Coronary artery (tissue), 2 donors: ENCODE measurements around the gene TACC2.
A peak's percentile ranks its signal among the peaks of the same experiment; 100 is the strongest.
"Not testable (repeated sequence)": the region's sequence is repeated elsewhere in the genome, so short reads cannot be mapped to it uniquely, and the experiment has no call there.

Experiments
- DNase-seq: peaks from one replicate; pipeline ENCODE4 v3.0.0-alpha.2; 2017; ENCODE audit warnings: low spot score
- H3K27ac ChIP-seq, 2 donors: fragments of 200-600 bp; sonication (generic); one replicate each; pipeline ENCODE4 v1.5.1; 2016 to 2019
- H3K4me3 ChIP-seq: fragments of 200-600 bp; sonication (generic); 2 replicates; pipeline ENCODE4 v1.5.1; 2016; ENCODE audit warnings: mild to moderate bottlenecking, moderate library complexity
- TF ChIP-seq, protein P1 (sequence below): fragments of 200-600 bp; sonication (generic); IDR thresholded peaks from one replicate; pipeline ENCODE4 v1.5.1; 2019; ENCODE audit warnings: antibody characterized with exemption

TACC2 gene

DNA sequence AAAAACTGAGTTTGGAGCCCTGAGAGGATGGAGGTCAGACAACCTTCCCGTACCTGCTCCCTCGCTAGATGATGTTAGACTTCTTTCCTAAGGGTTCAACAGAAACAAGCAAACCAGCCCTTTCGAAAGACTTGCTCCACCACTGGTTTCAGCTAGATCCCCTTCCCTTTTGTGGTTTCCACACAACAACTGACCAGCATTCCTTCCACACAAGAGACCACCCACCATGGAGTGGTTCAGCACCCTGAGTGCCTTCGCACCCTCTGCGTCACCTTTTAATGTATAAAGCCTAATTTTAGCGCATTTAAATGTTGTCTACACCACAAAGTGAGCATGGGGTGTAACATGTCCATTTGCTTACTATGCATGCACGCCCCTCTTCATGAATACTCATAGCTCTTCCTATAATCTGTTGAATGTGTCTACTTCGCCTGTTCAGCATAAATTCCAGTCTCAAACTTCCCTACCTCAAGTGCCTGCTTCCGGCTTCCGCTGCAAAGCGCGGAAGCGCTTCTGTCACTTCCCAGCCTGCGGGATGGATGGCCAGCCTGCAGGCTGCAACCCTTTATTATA, 69.0 kb downstream of the TACC2 start:
- TF ChIP-seq, protein P1, sequence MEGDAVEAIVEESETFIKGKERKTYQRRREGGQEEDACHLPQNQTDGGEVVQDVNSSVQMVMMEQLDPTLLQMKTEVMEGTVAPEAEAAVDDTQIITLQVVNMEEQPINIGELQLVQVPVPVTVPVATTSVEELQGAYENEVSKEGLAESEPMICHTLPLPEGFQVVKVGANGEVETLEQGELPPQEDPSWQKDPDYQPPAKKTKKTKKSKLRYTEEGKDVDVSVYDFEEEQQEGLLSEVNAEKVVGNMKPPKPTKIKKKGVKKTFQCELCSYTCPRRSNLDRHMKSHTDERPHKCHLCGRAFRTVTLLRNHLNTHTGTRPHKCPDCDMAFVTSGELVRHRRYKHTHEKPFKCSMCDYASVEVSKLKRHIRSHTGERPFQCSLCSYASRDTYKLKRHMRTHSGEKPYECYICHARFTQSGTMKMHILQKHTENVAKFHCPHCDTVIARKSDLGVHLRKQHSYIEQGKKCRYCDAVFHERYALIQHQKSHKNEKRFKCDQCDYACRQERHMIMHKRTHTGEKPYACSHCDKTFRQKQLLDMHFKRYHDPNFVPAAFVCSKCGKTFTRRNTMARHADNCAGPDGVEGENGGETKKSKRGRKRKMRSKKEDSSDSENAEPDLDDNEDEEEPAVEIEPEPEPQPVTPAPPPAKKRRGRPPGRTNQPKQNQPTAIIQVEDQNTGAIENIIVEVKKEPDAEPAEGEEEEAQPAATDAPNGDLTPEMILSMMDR, result no peak
- H3K27ac ChIP-seq, result no peak overlapping the region

DNA sequence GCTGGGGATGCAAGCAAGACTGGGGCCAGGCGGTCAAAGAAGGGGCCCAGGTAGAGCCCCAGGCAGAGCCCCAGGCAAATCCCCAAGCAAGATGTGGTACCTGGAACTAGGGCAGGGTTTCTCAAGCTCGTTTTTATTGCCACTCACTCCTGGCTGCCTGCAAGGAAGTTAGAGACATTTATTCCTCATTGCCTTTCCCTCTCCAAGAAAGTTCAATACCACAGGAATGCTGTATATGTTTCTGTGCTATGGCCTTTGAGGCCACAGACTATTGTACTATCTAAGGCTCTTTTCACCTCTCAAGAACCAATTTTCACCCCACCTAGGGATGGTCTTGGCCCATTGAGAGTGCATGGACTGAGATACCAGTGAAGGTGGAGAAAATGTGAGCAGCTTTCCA, 71.3 kb downstream of the TACC2 start:
- no peak for DNase-seq
- TF ChIP-seq, protein P1, result no peak
- Histone ChIP-seq H3K4me3 (no peak overlapping the region), H3K27ac (no peak overlapping the region)

More for the DNA sequence above, 69.0 kb downstream of the TACC2 start:
- no peak overlapping the region for H3K4me3 ChIP-seq
- DNase-seq, result no peak

DNA sequence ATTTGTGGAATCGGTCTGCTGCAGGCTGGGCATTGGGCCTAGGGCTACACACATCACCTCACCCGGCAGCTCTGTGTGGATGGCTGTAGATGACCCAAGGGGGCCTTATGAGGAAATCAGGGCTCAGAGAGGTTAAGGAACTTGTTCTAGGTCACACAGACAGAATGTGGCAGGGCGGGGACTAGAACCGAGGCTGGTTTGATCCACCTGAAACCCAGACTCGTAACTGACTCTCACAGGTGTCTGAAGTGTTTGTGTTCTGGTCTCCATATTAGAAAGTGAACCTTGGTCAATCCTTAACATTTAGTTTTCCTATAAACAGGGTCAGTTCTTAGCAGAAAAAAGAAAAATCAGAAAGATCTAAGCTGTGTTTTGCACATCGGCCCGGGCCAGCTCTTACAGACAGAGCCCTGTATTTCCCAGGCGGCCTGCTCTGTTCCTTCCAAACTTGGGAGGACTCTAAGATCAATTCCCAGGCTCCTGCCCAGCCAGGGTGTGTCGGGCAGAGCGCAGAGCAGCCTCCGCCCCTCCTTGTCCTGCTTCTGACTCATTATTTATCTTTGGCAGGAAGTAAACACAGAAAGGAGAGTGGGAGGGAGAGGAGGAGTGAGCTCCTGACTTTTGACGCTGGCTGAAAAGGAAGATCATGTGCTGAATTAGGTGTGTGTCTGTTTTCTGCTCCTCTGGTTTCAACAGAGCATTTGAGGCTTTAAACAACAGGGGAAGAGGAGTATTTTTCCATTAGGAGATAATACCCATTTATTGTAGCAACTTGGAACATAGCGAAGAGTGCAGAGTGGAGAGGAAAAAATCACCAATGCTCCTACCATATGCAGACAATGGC, 74.1 kb downstream of the TACC2 start:
- Histone ChIP-seq H3K27ac (peak overlapping the region; percentile 86 to 88), H3K4me3 (peak overlapping the region; percentile 31)
- TF ChIP-seq, protein P1, result no peak
- peak; percentile 94 for DNase-seq

DNA sequence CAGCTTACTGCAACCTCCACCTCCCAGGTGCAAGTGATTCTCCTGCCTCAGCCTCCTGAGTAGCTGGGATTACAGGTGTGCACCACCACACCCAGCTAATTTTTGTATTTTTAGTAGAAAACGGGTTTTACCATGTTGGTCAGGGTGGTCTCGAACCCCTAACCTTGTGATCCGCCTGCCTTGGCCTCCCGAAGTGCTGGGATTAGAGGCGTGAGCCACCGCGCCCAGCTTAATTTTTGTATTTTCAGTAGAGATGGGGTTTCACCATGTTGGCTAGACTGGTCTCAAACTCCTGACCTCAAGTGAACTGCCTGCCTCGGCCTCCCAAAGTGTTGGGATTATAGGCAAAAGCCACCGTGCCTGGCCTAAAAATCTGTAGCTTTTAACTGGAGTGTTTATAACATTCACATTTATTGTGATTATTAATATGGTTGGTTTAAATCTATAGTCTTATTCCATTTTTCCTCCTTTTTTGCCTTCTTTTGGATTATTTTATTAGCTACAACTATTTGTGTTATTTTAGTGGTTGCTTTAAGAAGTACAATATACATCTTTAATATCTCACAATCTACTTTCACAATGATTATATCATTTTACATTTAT, 77.5 kb downstream of the TACC2 start:
- H3K27ac ChIP-seq, result not testable (repeated sequence)

DNA sequence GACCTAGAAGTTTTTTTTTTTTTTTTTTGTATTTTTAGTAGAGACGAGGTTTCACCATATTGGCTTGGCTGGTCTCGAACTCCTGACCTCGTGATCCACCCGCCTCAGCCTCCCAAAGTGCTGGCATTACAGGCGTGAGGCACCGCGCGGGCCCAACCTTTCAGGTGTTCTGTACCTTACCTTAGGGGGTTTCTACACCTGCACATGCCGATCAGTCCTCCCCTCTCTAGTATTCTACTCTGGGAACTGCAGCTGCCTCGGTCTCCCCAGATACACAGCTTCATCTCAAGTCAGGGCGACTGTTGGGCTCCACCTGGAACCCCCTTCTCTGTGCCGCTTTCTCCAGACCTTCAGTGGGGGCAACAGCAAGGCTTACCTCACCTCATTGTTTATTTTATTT, 79.9 kb downstream of the TACC2 start:
- no peak overlapping the region for H3K27ac ChIP-seq
- TF ChIP-seq, protein P1, result no peak
- DNase-seq, result no peak
- no peak overlapping the region for H3K4me3 ChIP-seq

More for the DNA sequence above, 77.5 kb downstream of the TACC2 start:
- DNase-seq, result peak; percentile 14
- not testable (repeated sequence) for H3K4me3 ChIP-seq

DNA sequence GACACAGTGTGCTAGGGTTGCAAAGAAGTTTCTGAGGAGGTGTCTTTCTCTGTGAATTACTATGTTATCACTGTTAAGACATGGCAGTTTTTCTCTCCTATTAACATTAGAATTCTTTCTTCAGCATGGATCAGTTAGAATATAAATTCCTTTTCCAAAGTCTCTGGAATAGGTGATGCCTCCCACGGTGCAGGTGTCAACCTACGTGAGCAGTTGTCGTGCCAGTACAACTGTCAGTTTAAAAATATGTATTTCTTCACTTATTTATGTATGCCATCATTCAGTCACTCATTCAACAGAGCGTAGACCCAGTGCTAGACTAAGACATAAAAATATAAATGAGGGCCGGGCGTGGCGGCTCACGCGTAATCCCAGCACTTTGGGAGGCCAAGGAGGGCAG, 83.5 kb downstream of the TACC2 start:
- no peak for DNase-seq
- Histone ChIP-seq H3K4me3 (no peak overlapping the region), H3K27ac (no peak overlapping the region)
- TF ChIP-seq, protein P1, result no peak

DNA sequence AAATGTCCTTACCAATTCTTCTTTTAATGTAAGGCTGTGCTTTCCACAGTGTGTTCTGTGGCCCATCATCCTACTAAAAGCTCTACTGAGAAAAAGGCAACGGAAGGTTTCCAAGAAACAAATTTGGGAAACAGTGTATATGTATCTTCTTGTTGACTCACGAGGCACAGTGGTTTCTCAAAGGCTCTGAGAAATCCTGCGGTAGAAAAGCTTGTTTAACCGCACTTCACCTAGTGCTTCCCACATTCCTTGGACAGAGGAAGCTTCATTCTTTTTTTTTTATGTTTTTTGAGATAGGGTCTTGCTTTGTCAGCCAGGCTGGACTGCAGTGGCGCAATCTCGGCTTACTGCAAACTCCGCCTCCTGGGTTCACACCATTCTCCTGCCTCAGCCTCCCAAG, 84.5 kb downstream of the TACC2 start:
- TF ChIP-seq, protein P1, result no peak
- DNase-seq, result no peak
- Histone ChIP-seq H3K4me3 (no peak overlapping the region), H3K27ac (no peak overlapping the region)
